ENCODE measurements around the gene UBXN6.

The UBXN6 gene

GRCh38 chr19:4457654-4458395 is at the start of gene UBXN6:
TSS of gene UBXN6 (minus strand) at chr19:4457794. CDS start at chr19:4457697, 97 bp downstream.
- DNase-seq = peak; percentile 97

- no peak for DNase-seq
Measured at GRCh38 chr19:4507150-4507452, 49.5 kb upstream of the UBXN6 start.

- DNase-seq = no peak
Measured at GRCh38 chr19:4506449-4507149, 49.0 kb upstream of the UBXN6 start.

- DNase-seq = no peak
Measured at GRCh38 chr19:4505570-4506448, 48.2 kb upstream of the UBXN6 start.

- no peak for DNase-seq
Measured at GRCh38 chr19:4504891-4505569, 47.4 kb upstream of the UBXN6 start.

GRCh38 chr19:4504297-4504701 is 46.7 kb upstream of the UBXN6 start:
- DNase-seq = no peak

GRCh38 chr19:4503825-4504170 is 46.2 kb upstream of the UBXN6 start:
- DNase-seq = no peak

- no peak for DNase-seq
Measured at GRCh38 chr19:4503132-4503824, 45.7 kb upstream of the UBXN6 start.

- no peak for DNase-seq
Measured at GRCh38 chr19:4502282-4503131, 44.9 kb upstream of the UBXN6 start.

GRCh38 chr19:4501691-4502090 is 44.1 kb upstream of the UBXN6 start:
- no peak for DNase-seq

GRCh38 chr19:4500841-4501591 is 43.4 kb upstream of the UBXN6 start:
- no peak for DNase-seq

- DNase-seq = no peak
Measured at GRCh38 chr19:4499855-4500254, 42.3 kb upstream of the UBXN6 start.

- no peak for DNase-seq
Measured at GRCh38 chr19:4499318-4499717, 41.7 kb upstream of the UBXN6 start.

- no peak for DNase-seq
Measured at GRCh38 chr19:4498694-4499093, 41.1 kb upstream of the UBXN6 start.

GRCh38 chr19:4497770-4498389 is 40.3 kb upstream of the UBXN6 start:
- no peak for DNase-seq

GRCh38 chr19:4496304-4496703 is 38.7 kb upstream of the UBXN6 start:
- DNase-seq = no peak

GRCh38 chr19:4495471-4495870 is 37.9 kb upstream of the UBXN6 start:
- DNase-seq = no peak

GRCh38 chr19:4494691-4495064 is 37.1 kb upstream of the UBXN6 start:
- DNase-seq = no peak

GRCh38 chr19:4493929-4494690 is 36.5 kb upstream of the UBXN6 start:
- DNase-seq = no peak

Measured in activated T-cell treated with anti-CD3 and anti-CD28 coated beads, Interleukin-2, amount 50 U/mL, for 1 hour (primary cell).